SK-N-SH treated with all-trans-retinoic acid at 6 μM for 48 hours (cell line): ENCODE measurements around the gene DPP7.
A peak's percentile ranks its signal among the peaks of the same experiment; 100 is the strongest.

Experiments used
- ATAC-seq: fragments of 200-7000 bp; cut with Tn5 transposase; 3 replicates; pipeline ENCODE4 v1.9.1; 2020; ENCODE audit warnings: mild to moderate bottlenecking, moderate library complexity
- ARNTL ChIP-seq: fragments of 450-650 bp; formaldehyde crosslinking; IDR thresholded peaks from 2 replicates; pipeline ENCODE4 v1.5.0; 2020; ENCODE audit warnings: low read depth, mild to moderate bottlenecking, moderate library complexity, borderline replicate concordance
- BACH2 ChIP-seq: fragments of 250-450 bp; sonication (Bioruptor Pico); IDR thresholded peaks from 2 replicates; pipeline ENCODE4 v1.9.0; 2021; ENCODE audit warnings: mild to moderate bottlenecking, borderline replicate concordance
- CREB5 ChIP-seq: fragments of 250-450 bp; sonication (Bioruptor Pico); IDR thresholded peaks from 2 replicates; pipeline ENCODE4 v1.5.1; 2020; ENCODE audit warnings: low read depth, mild to moderate bottlenecking, moderate library complexity
- CSRNP3 ChIP-seq: fragments of 250-450 bp; sonication (Bioruptor Pico); IDR thresholded peaks from 2 replicates; pipeline ENCODE4 v1.5.1; 2021; ENCODE audit warnings: mild to moderate bottlenecking, moderate library complexity
- ESRRG ChIP-seq: fragments of 250-450 bp; sonication (Bioruptor Pico); IDR thresholded peaks from 2 replicates; pipeline ENCODE4 v1.6.1; 2021; ENCODE audit warnings: mild to moderate bottlenecking
- GLIS3 ChIP-seq: fragments of 250-450 bp; sonication (Bioruptor Pico); IDR thresholded peaks from 2 replicates; pipeline ENCODE4 v1.5.0; 2020; ENCODE audit warnings: mild to moderate bottlenecking, moderate library complexity
- ISL1 ChIP-seq: fragments of 250-450 bp; sonication (Bioruptor Pico); IDR thresholded peaks from 2 replicates; pipeline ENCODE4 v2.1.2; 2022; ENCODE audit warnings: mild to moderate bottlenecking, moderate library complexity
- OSR1 ChIP-seq: fragments of 250-450 bp; sonication (Bioruptor Pico); IDR thresholded peaks from 2 replicates; pipeline ENCODE4 v1.8.0; 2022; ENCODE audit warnings: moderate library complexity, mild to moderate bottlenecking, inconsistent platforms
- PATZ1 ChIP-seq: fragments of 250-450 bp; sonication (Bioruptor Pico); IDR thresholded peaks from 2 replicates; pipeline ENCODE4 v1.8.0; 2020; ENCODE audit warnings: mild to moderate bottlenecking, moderate library complexity, borderline replicate concordance
- POU6F1 ChIP-seq: fragments of 250-450 bp; sonication (Bioruptor Pico); IDR thresholded peaks from 2 replicates; pipeline ENCODE4 v1.8.0; 2021; ENCODE audit warnings: low read depth, mild to moderate bottlenecking, moderate library complexity, borderline replicate concordance
- PPARA ChIP-seq: fragments of 250-450 bp; sonication (Bioruptor Pico); IDR thresholded peaks from 2 replicates; pipeline ENCODE4 v1.5.0; 2020; ENCODE audit warnings: mild to moderate bottlenecking, borderline replicate concordance
- RARB ChIP-seq: fragments of 250-450 bp; sonication (Bioruptor Pico); IDR thresholded peaks from 2 replicates; pipeline ENCODE4 v1.8.0; 2021; ENCODE audit warnings: mild to moderate bottlenecking, moderate library complexity
- SNAI2 ChIP-seq: fragments of 250-450 bp; sonication (Bioruptor Pico); IDR thresholded peaks from 2 replicates; pipeline ENCODE4 v1.5.0; 2020; ENCODE audit warnings: mild to moderate bottlenecking, moderate library complexity
- TCF4 ChIP-seq: fragments of 250-450 bp; sonication (Bioruptor Pico); IDR thresholded peaks from 2 replicates; pipeline ENCODE4 v1.8.0; 2021; ENCODE audit warnings: mild to moderate bottlenecking, moderate library complexity, borderline replicate concordance
- TOX ChIP-seq: fragments of 250-450 bp; sonication (Bioruptor Pico); IDR thresholded peaks from 2 replicates; pipeline ENCODE4 v1.8.0; 2021; ENCODE audit warnings: mild to moderate bottlenecking, moderate library complexity, borderline replicate concordance
- ZC3H10 ChIP-seq: fragments of 250-450 bp; sonication (Bioruptor Pico); IDR thresholded peaks from 2 replicates; pipeline ENCODE4 v1.5.1; 2021; ENCODE audit warnings: mild to moderate bottlenecking, moderate library complexity
- ZFP30 ChIP-seq: fragments of 450-650 bp; formaldehyde crosslinking; IDR thresholded peaks from 2 replicates; pipeline ENCODE4 v1.5.0; 2022; ENCODE audit warnings: mild to moderate bottlenecking, moderate library complexity
- ZNF565 ChIP-seq: fragments of 450-650 bp; formaldehyde crosslinking; conservative IDR thresholded peaks from 2 replicates; pipeline ENCODE4 v1.5.0; 2020; ENCODE audit warnings: low read depth, mild to moderate bottlenecking, moderate library complexity
- ZNF70 ChIP-seq: fragments of 450-650 bp; formaldehyde crosslinking; IDR thresholded peaks from 2 replicates; pipeline ENCODE4 v1.5.0; 2020; ENCODE audit warnings: mild to moderate bottlenecking, moderate library complexity
- ZNF8 ChIP-seq: fragments of 450-650 bp; formaldehyde crosslinking; IDR thresholded peaks from 2 replicates; pipeline ENCODE4 v1.5.0; 2020; ENCODE audit warnings: mild to moderate bottlenecking, moderate library complexity

DPP7 gene

GRCh38 chr9:137067860-137068538 is 46.5 kb downstream of the DPP7 start:
- ATAC-seq = peak; percentile 63
- no peak for TF ChIP-seq PPARA
- no peak for TF ChIP-seq SNAI2 (CRISPR knock-in tag)
- no peak for TF ChIP-seq PATZ1 (CRISPR knock-in tag)
- no peak for TF ChIP-seq TOX
- no peak for TF ChIP-seq ZFP30 (CRISPR knock-in tag)
- no peak for TF ChIP-seq BACH2
- no peak for TF ChIP-seq ISL1 (CRISPR knock-in tag)
- no peak for TF ChIP-seq TCF4 (CRISPR knock-in tag)
- no peak for TF ChIP-seq OSR1
- no peak for TF ChIP-seq POU6F1 (CRISPR knock-in tag)
- TF ChIP-seq ARNTL (CRISPR knock-in tag) = no peak
- no peak for TF ChIP-seq GLIS3 (CRISPR knock-in tag)
- no peak for TF ChIP-seq ZNF565 (CRISPR knock-in tag)
- TF ChIP-seq CREB5 = no peak
- no peak for TF ChIP-seq ZC3H10 (CRISPR knock-in tag)

- no peak for TF ChIP-seq ZNF8 (CRISPR knock-in tag)
- TF ChIP-seq ISL1 (CRISPR knock-in tag) = no peak
- TF ChIP-seq ZNF70 = no peak
- TF ChIP-seq RARB (CRISPR knock-in tag) = no peak
- TF ChIP-seq CREB5 = no peak
- no peak for TF ChIP-seq PATZ1 (CRISPR knock-in tag)
- no peak for TF ChIP-seq ESRRG (CRISPR knock-in tag)
- TF ChIP-seq CSRNP3 (CRISPR knock-in tag) = no peak
- no peak for TF ChIP-seq OSR1
- ATAC-seq = no peak
Observed at GRCh38 chr9:137066096-137066861, 48.3 kb downstream of the DPP7 start.
